Esophagus squamous epithelium (tissue), 5 donors: Measurements from ENCODE around the gene PODNL1. TPM values are rescaled to one million over a fixed set of nuclear protein-coding genes. Genes with fewer than 3 reads are reported as not detected.

Source experiments
- DNase-seq: peaks from one replicate; lab custom pipeline; 2025; lab: John Stamatoyannopoulos, UW
- H3K27ac ChIP-seq, 4 donors: fragments of 200-600 bp; sonication (generic); one replicate each; pipeline ENCODE4 v1.5.1; 2016 to 2019; ENCODE audit warnings: mild to moderate bottlenecking in 1 of 4
- H3K27me3 ChIP-seq, 4 donors: fragments of 200-600 bp; sonication (generic); 1 replicate in 3 of 4; 2 replicates in 1 of 4; pipeline versions ENCODE4 v1.5.1 to v1.6.0; 2017 to 2021; ENCODE audit warnings: antibody characterized with exemption in 1 of 4
- H3K36me3 ChIP-seq, 3 donors: fragments of 200-600 bp; sonication (generic); one replicate each; pipeline ENCODE4 v1.5.1; 2016 to 2019
- H3K4me1 ChIP-seq, 3 donors: fragments of 200-600 bp; sonication (generic); one replicate each; pipeline ENCODE4 v1.5.1; 2017 to 2019
- H3K4me3 ChIP-seq, 4 donors: fragments of 200-600 bp; sonication (generic); 1 replicate in 3 of 4; 2 replicates in 1 of 4; pipeline ENCODE4 v1.5.1; 2016 to 2019; ENCODE audit warnings: mild to moderate bottlenecking in 2 of 4, moderate library complexity in 1 of 4
- H3K9me3 ChIP-seq, 3 donors: fragments of 200-600 bp; sonication (generic); one replicate each; pipeline ENCODE4 v1.5.1; 2016 to 2019
- CTCF ChIP-seq, 6 experiments: fragments of 450-650 bp in 4 of 6; fragments of 200-600 bp in 2 of 6; sonication (generic) in 2 of 6; IDR thresholded peaks; one replicate each; pipeline ENCODE4 v1.5.1; 2016 to 2019; ENCODE audit warnings: antibody characterized with exemption in 6 of 6, mild to moderate bottlenecking in 4 of 6, moderate library complexity in 4 of 6
- POLR2A ChIP-seq, 4 donors: fragments of 450-650 bp; IDR thresholded peaks; one replicate each; pipeline ENCODE4 v1.6.1; 2017; ENCODE audit warnings: antibody characterized with exemption in 4 of 4, mild to moderate bottlenecking in 4 of 4, moderate library complexity in 3 of 4
- WGBS, 2 donors: methylation state at CpG; one replicate each; pipeline ENCODE4 v1.1.5; 2018; 5-methylcytosine and 5-hydroxymethylcytosine counted together
- intact Hi-C: fragments of 100-400 bp; cut with DNase I; formaldehyde crosslinking; loops from one replicate; pipeline ENCODE4 v1.15.0; 2022
- total RNA-seq, 4 donors: library from RNA; depleted of rRNA; stranded (reverse); fragments of >200 nt; gene quantifications; one replicate each; pipeline ENCODE4 v1.1.0, GENCODE V29; 2016
- donor health status: DM: yes; HTN: yes; CAD: no.

The PODNL1 gene
- total RNA-seq, 4 donors from 2014 or later: 2.3 to 8.0 (median 3.3) TPM

- Histone ChIP-seq H3K36me3 (peaks cover 42 to 100% (median 48%) of the 10 kb centered on the region in 3 donors), H3K9me3 (peaks cover 0 to 7% (median 0%) of the 10 kb centered on the region in 3 donors), H3K27ac (no peak overlapping the region), H3K27me3 (no peaks in the 10 kb centered on the region), H3K4me1 (no peaks in the 10 kb centered on the region), H3K4me3 (no peak overlapping the region)
- TF ChIP-seq CTCF (IDR thresholded peaks at IDR 0.05): no peak
- TF ChIP-seq POLR2A (IDR thresholded peaks at IDR 0.05): no peak
- WGBS, 2 donors: 97% methylated on average over 4 of the region's 11 CpGs; no CpG with 5 or more reads in 1 of the 2 donors
- DNase-seq: no peak
- intact Hi-C loops: no loop called here
These were observed 17.7 kb downstream of the PODNL1 start for GRCh38 chr19:13920524-13920923.

GRCh38 chr19:13918726-13919411, 19.3 kb downstream of the PODNL1 start:
- DNase-seq: no peak
- Histone ChIP-seq H3K9me3 (peaks cover 0 to 7% (median 0%) of the 10 kb centered on the region in 3 donors), H3K27me3 (no peaks in the 10 kb centered on the region), H3K4me1 (no peaks in the 10 kb centered on the region), H3K36me3 (peaks cover 40 to 100% (median 42%) of the 10 kb centered on the region in 3 donors), H3K27ac (no peak overlapping the region), H3K4me3 (no peak overlapping the region)
- TF ChIP-seq CTCF (IDR thresholded peaks at IDR 0.05) (no peak), POLR2A (IDR thresholded peaks at IDR 0.05) (no peak)
- WGBS, 2 donors: 95 to 98% methylated on average over 7 of the region's 34 CpGs
- intact Hi-C loops: no loop called here

- DNase-seq: no peak
- intact Hi-C loops: no loop called here
- no peak overlapping the region for H3K27ac ChIP-seq
These were observed 20.3 kb downstream of the PODNL1 start for GRCh38 chr19:13917888-13918406.

DNA sequence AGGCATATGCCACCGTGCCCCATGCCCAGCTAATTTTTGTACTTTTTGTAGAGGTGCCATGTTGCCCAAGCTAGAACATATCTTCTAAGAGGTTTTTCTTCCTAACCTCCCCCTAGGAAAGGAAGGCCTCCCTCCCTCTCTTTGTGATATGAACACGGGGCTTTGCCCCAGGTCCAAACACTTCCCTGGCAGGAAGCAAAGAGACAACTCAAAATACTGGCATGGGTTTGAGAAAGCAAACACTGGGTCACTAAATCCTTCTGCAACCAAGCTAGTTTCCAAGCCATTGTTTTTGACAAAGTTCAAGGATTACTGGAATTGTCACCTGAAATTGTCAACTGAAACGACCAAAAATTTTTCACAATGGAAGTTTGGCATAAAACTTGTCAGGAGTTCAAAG, 23.4 kb downstream of the PODNL1 start:
- Histone ChIP-seq H3K27me3 (no peaks in the 10 kb centered on the region), H3K36me3 (peaks cover 36 to 100% (median 37%) of the 10 kb centered on the region in 3 donors), H3K4me1 (no peaks in the 10 kb centered on the region), H3K4me3 (no peak overlapping the region), H3K9me3 (no peaks in the 10 kb centered on the region), H3K27ac (no peak overlapping the region)
- intact Hi-C loops: no loop called here
- TF ChIP-seq CTCF (IDR thresholded peaks at IDR 0.05): no peak
- no peak for TF ChIP-seq POLR2A (IDR thresholded peaks at IDR 0.05)
- DNase-seq: no peak
- 73 to 79% methylated on average over 3 of the region's 3 CpGs for WGBS, 2 donors

More at GRCh38 chr19:13917888-13918406, 20.3 kb downstream of the PODNL1 start:
- no peaks in the 10 kb centered on the region for H3K4me1 ChIP-seq
- H3K27me3 ChIP-seq: no peaks in the 10 kb centered on the region
- H3K4me3 ChIP-seq: no peak overlapping the region
- 79 to 87% methylated on average over 14 of the region's 14 CpGs for WGBS, 2 donors
- H3K36me3 ChIP-seq: peaks cover 41 to 100% (median 42%) of the 10 kb centered on the region in 3 donors
- TF ChIP-seq POLR2A (IDR thresholded peaks at IDR 0.05) (no peak), CTCF (IDR thresholded peaks at IDR 0.05) (no peak)
- H3K9me3 ChIP-seq: peaks cover 0 to 7% (median 0%) of the 10 kb centered on the region in 3 donors

DNA sequence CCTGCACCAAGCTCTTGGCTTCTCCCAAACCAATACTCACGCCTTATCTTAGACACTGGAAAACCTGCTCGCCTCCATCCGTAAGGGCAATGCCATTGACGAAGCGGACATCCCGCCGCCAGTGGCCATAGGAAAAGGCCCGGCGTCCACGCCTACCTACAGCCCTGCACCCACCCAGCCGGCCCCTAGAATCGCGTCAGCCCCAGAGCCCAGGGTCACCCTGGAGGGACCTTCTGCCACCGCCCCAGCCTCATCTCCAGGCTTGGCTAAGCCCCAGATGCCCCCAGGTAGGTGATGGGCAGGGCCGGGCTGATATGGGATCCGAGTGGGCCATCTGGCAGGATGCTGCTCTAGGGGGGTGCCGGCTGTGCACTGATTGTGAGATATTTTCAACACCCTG, 24.9 kb downstream of the PODNL1 start:
- 91 to 94% methylated on average over 5 to 8 of the region's 17 CpGs for WGBS, 2 donors
- no peak for TF ChIP-seq POLR2A (IDR thresholded peaks at IDR 0.05)
- no peak for TF ChIP-seq CTCF (IDR thresholded peaks at IDR 0.05)
- intact Hi-C loops: no loop called here
- no peak for DNase-seq
- no peak overlapping the region for H3K27ac ChIP-seq
- no peaks in the 10 kb centered on the region for H3K27me3 ChIP-seq
- no peaks in the 10 kb centered on the region for H3K9me3 ChIP-seq
- H3K36me3 ChIP-seq: peaks cover 22 to 100% (median 26%) of the 10 kb centered on the region in 3 donors
- no peaks in the 10 kb centered on the region for H3K4me1 ChIP-seq
- no peak overlapping the region for H3K4me3 ChIP-seq
